GM23338 (cell line): ENCODE measurements around the gene PAFAH2. TPM values are rescaled to one million over a fixed set of nuclear protein-coding genes. Genes with fewer than 3 reads are reported as not detected.

Source experiments
- ATAC-seq: fragments of 200-7000 bp; cut with Tn5 transposase; 3 replicates; pipeline ENCODE4 v1.9.1; 2020
- DNase-seq: peaks from one replicate; pipeline ENCODE4 v3.0.0-alpha.2; 2015; ENCODE audit warnings: low spot score
- H2AFZ ChIP-seq: fragments of 200-600 bp; sonication (generic); 2 replicates; pipeline ENCODE4 v1.8.0; 2016; ENCODE audit warnings: antibody characterized with exemption, mild to moderate bottlenecking, moderate library complexity
- H3F3A ChIP-seq: fragments of 200-600 bp; sonication (generic); replicated peaks from 2 replicates; pipeline ENCODE4 v1.8.0; 2017; ENCODE audit warnings: antibody characterized with exemption, mixed run types, low read depth
- H3K27ac ChIP-seq: fragments of 200-600 bp; sonication (generic); 2 replicates; pipeline ENCODE4 v1.6.1; 2016; ENCODE audit warnings: low read depth
- H3K27me3 ChIP-seq: fragments of 200-600 bp; sonication (generic); 2 replicates; pipeline ENCODE4 v1.8.0; 2016; ENCODE audit warnings: mild to moderate bottlenecking, mixed run types, moderate library complexity; ENCODE audit not compliant: insufficient read depth
- H3K36me3 ChIP-seq: fragments of 200-600 bp; sonication (generic); 2 replicates; pipeline ENCODE4 v1.8.0; 2016; ENCODE audit warnings: mild to moderate bottlenecking; ENCODE audit not compliant: insufficient read depth
- H3K4me1 ChIP-seq: fragments of 200-600 bp; sonication (generic); 2 replicates; pipeline ENCODE4 v1.8.0; 2016; ENCODE audit warnings: mild to moderate bottlenecking, moderate library complexity; ENCODE audit not compliant: insufficient read depth
- H3K4me2 ChIP-seq: fragments of 200-600 bp; sonication (generic); 2 replicates; pipeline ENCODE4 v1.7.1; 2017; ENCODE audit warnings: mixed run types
- H3K4me3 ChIP-seq: fragments of 200-600 bp; sonication (generic); 2 replicates; pipeline ENCODE4 v1.6.1; 2016; ENCODE audit warnings: mixed run types
- H3K79me2 ChIP-seq: fragments of 200-600 bp; sonication (generic); replicated peaks from 2 replicates; pipeline ENCODE4 v1.8.0; 2017; ENCODE audit warnings: mild to moderate bottlenecking; ENCODE audit not compliant: insufficient read depth
- H3K9me2 ChIP-seq: fragments of 200-600 bp; sonication (generic); 2 replicates; pipeline ENCODE4 v1.8.0; 2017; ENCODE audit not compliant: insufficient read depth
- H4K20me1 ChIP-seq: fragments of 200-600 bp; sonication (generic); replicated peaks from 2 replicates; pipeline ENCODE4 v1.8.0; 2017; ENCODE audit warnings: mild to moderate bottlenecking; ENCODE audit not compliant: insufficient read depth
- H3K27ac Mint-ChIP-seq: 2 replicates; pipeline ENCODE4 v1.8.0; 2020; ENCODE audit warnings: inconsistent platforms, mild to moderate bottlenecking, moderate library complexity, mixed read lengths
- H3K27me3 Mint-ChIP-seq: 3 replicates; pipeline ENCODE4 v1.8.0; 2022; ENCODE audit warnings: low read depth, mild to moderate bottlenecking, moderate library complexity, mixed read lengths, inconsistent platforms; ENCODE audit not compliant: insufficient read depth, poor library complexity
- H3K36me3 Mint-ChIP-seq: 3 replicates; pipeline ENCODE4 v1.8.0; 2021; ENCODE audit warnings: low read depth, mild to moderate bottlenecking, inconsistent platforms, moderate library complexity, mixed read lengths
- H3K4me1 Mint-ChIP-seq: 3 replicates; pipeline ENCODE4 v1.8.0; 2020; ENCODE audit warnings: mild to moderate bottlenecking, inconsistent platforms, mixed read lengths
- H3K4me3 Mint-ChIP-seq: 3 replicates; pipeline ENCODE4 v1.8.0; 2021; ENCODE audit warnings: moderate library complexity, mild to moderate bottlenecking, inconsistent platforms, mixed read lengths
- H3K9me3 Mint-ChIP-seq: 3 replicates; pipeline ENCODE4 v1.8.0; 2020; ENCODE audit warnings: moderate library complexity, mild to moderate bottlenecking, inconsistent platforms, mixed read lengths
- CREB1 ChIP-seq: fragments of 250-450 bp; sonication (Bioruptor Pico); IDR thresholded peaks from 2 replicates; pipeline ENCODE4 v1.5.0; 2020; ENCODE audit warnings: low read depth, mild to moderate bottlenecking, moderate library complexity
- EZH2 ChIP-seq: fragments of 200-600 bp; sonication (generic); IDR thresholded peaks from one replicate; pipeline ENCODE4 v1.8.0; 2017; ENCODE audit warnings: antibody characterized with exemption, mild to moderate bottlenecking, low read depth; ENCODE audit not compliant: unreplicated experiment
- EZH2phosphoT487 ChIP-seq: fragments of 200-600 bp; sonication (generic); IDR thresholded peaks from one replicate; pipeline ENCODE4 v1.8.1; 2018; ENCODE audit warnings: antibody characterized with exemption; ENCODE audit not compliant: unreplicated experiment
- JUNB ChIP-seq: IDR thresholded peaks from one replicate; pipeline ENCODE4 v1.6.1; 2016; ENCODE audit warnings: antibody characterized with exemption; ENCODE audit not compliant: unreplicated experiment
- POLR2AphosphoS5 ChIP-seq: IDR thresholded peaks from 2 replicates; pipeline ENCODE4 v1.6.1; 2016; ENCODE audit warnings: antibody characterized with exemption, low read depth
- STAT1 ChIP-seq: IDR thresholded peaks from one replicate; pipeline ENCODE4 v1.6.1; 2016; ENCODE audit warnings: antibody characterized with exemption; ENCODE audit not compliant: unreplicated experiment
- ZNF114 ChIP-seq: fragments of 250-450 bp; sonication (Bioruptor Pico); IDR thresholded peaks from 2 replicates; pipeline ENCODE4 v1.5.0; 2020; ENCODE audit warnings: mild to moderate bottlenecking, moderate library complexity
- polyA plus RNA-seq: library from polyadenylated mRNA; unstranded; fragments of >200 nt; fragmentation: Nextera tagmentation; extraction: Ambion mirVana; gene quantifications from 2 replicates; pipeline ENCODE4 v1.2.1, GENCODE V29; 2016
- total RNA-seq: library from RNA; depleted of rRNA; stranded (reverse); fragments of >200 nt; shearing (Covaris generic); gene quantifications from 2 replicates; pipeline ENCODE4 v1.2.3, GENCODE V29; 2014
- TF ChIP-seq, protein P1 (sequence below): IDR thresholded peaks from one replicate; pipeline ENCODE4 v1.6.1; 2018; ENCODE audit warnings: antibody characterized with exemption; ENCODE audit not compliant: unreplicated experiment
- TF ChIP-seq, protein P2 (sequence below), 2 experiments: fragments of 200-600 bp in 1 of 2; sonication (generic) in 1 of 2; conservative IDR thresholded peaks; 2 replicates each; pipeline versions ENCODE4 v1.5.1 to v1.6.1; 2016 to 2017; ENCODE audit warnings: antibody characterized with exemption in 2 of 2, low read depth in 2 of 2, mild to moderate bottlenecking in 2 of 2, moderate library complexity in 1 of 2

The PAFAH2 gene
- total and polyA plus RNA-seq, 2 experiments from 2014 or later: 5.7 to 10.3 TPM

DNA sequence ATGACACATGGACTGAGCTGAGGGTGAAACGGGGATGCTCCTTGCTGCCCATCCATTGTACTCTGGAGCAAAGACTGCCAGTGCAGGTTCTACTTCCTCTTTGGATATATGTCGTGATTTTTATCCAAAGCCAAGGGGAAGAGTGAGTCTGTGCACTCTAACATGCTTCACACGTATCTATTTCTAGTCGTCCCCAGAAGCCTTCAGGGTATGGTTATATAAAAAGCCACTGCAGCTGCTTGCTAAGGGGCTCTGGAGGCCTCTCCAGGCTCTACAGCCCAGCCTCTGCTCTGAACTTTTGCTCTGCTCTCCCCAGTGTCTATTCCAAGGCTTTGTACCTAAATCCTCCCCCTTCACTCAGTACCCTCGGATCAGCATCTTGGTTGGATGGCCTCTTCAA, 20.1 kb downstream of the PAFAH2 start:
- Histone ChIP-seq H3K4me1 (no peaks in the 10 kb centered on the region), H3K27me3 (no peaks in the 10 kb centered on the region), H3K27ac (no peak overlapping the region), H3K36me3 (peaks cover 23% of the 10 kb centered on the region; the same call in 1 of the 2 replicates), H3K4me3 (no peak overlapping the region), H3F3A (no peaks in the 10 kb centered on the region), H4K20me1 (no peaks in the 10 kb centered on the region), H3K79me2 (no peaks in the 10 kb centered on the region), H3K9me2 (no peaks in the 10 kb centered on the region), H2AFZ (no peak overlapping the region), H3K4me2 (no peak overlapping the region)
- no peak for DNase-seq
- H3K27ac Mint-ChIP-seq: no peak overlapping the region
- no peaks in the 10 kb centered on the region for H3K9me3 Mint-ChIP-seq
- H3K36me3 Mint-ChIP-seq: peaks cover 35% of the 10 kb centered on the region
- no peak overlapping the region for H3K4me3 Mint-ChIP-seq
- H3K4me1 Mint-ChIP-seq: no peaks in the 10 kb centered on the region
- TF ChIP-seq JUNB: no peak
- TF ChIP-seq, protein P1, sequence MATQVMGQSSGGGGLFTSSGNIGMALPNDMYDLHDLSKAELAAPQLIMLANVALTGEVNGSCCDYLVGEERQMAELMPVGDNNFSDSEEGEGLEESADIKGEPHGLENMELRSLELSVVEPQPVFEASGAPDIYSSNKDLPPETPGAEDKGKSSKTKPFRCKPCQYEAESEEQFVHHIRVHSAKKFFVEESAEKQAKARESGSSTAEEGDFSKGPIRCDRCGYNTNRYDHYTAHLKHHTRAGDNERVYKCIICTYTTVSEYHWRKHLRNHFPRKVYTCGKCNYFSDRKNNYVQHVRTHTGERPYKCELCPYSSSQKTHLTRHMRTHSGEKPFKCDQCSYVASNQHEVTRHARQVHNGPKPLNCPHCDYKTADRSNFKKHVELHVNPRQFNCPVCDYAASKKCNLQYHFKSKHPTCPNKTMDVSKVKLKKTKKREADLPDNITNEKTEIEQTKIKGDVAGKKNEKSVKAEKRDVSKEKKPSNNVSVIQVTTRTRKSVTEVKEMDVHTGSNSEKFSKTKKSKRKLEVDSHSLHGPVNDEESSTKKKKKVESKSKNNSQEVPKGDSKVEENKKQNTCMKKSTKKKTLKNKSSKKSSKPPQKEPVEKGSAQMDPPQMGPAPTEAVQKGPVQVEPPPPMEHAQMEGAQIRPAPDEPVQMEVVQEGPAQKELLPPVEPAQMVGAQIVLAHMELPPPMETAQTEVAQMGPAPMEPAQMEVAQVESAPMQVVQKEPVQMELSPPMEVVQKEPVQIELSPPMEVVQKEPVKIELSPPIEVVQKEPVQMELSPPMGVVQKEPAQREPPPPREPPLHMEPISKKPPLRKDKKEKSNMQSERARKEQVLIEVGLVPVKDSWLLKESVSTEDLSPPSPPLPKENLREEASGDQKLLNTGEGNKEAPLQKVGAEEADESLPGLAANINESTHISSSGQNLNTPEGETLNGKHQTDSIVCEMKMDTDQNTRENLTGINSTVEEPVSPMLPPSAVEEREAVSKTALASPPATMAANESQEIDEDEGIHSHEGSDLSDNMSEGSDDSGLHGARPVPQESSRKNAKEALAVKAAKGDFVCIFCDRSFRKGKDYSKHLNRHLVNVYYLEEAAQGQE: no peak
- no peak for TF ChIP-seq ZNF114 (CRISPR knock-in tag)
- TF ChIP-seq CREB1 (CRISPR knock-in tag): no peak
- TF ChIP-seq STAT1: no peak
- TF ChIP-seq EZH2phosphoT487: no peak
- TF ChIP-seq EZH2: no peak
- no peak for TF ChIP-seq POLR2AphosphoS5
- TF ChIP-seq, protein P2, sequence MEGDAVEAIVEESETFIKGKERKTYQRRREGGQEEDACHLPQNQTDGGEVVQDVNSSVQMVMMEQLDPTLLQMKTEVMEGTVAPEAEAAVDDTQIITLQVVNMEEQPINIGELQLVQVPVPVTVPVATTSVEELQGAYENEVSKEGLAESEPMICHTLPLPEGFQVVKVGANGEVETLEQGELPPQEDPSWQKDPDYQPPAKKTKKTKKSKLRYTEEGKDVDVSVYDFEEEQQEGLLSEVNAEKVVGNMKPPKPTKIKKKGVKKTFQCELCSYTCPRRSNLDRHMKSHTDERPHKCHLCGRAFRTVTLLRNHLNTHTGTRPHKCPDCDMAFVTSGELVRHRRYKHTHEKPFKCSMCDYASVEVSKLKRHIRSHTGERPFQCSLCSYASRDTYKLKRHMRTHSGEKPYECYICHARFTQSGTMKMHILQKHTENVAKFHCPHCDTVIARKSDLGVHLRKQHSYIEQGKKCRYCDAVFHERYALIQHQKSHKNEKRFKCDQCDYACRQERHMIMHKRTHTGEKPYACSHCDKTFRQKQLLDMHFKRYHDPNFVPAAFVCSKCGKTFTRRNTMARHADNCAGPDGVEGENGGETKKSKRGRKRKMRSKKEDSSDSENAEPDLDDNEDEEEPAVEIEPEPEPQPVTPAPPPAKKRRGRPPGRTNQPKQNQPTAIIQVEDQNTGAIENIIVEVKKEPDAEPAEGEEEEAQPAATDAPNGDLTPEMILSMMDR (conservative IDR thresholded peaks at IDR 0.05; ENCODE audit: low read depth in 2 of 2): no peak
- H3K27me3 Mint-ChIP-seq: peaks cover 5% of the 10 kb centered on the region
- ATAC-seq: no peak

DNA sequence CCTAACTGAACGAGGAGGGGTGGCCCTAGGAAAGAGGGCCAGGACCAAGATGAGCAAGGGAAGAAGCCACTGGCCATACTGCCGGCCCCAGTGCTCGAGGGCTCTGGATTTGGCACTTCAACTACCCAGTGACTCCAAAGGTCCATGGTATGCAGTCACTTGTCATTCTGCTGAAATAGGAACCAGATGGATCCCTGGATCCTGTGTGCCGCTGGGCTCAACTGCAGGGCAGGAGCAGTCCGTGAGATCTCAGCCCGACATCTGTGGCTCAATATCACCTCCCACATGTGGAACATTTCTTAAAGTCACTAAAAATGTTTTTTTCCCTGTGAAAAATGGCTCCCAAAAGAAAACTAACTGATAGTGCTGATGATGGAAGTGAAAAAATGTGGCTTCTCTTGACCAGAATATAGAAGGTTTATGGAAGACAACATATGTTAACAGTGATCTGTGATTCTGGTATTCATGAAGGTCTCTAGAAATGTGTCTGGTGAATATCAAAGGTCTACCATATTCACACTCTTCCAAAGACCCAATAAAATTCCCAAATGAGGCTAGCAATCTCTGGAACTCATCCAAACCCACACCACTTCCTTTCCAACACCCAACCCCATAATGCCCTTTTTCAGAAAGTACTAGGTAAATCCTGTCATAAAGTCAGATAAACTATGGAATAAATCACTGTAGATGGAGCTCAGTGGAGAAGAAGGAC, 24.1 kb downstream of the PAFAH2 start:
- peaks cover 24% of the 10 kb centered on the region for H3K36me3 Mint-ChIP-seq
- TF ChIP-seq, protein P2 (conservative IDR thresholded peaks at IDR 0.05; ENCODE audit: low read depth in 2 of 2): no peak

More for the DNA sequence above, 24.1 kb downstream of the PAFAH2 start:
- Mint-ChIP-seq H3K4me1 (peaks cover 12% of the 10 kb centered on the region; the same call in 2 of the 3 replicates), H3K27ac (no peak overlapping the region), H3K27me3 (peaks cover 9% of the 10 kb centered on the region), H3K9me3 (no peaks in the 10 kb centered on the region), H3K4me3 (no peak overlapping the region)
- Histone ChIP-seq H3K27me3 (no peaks in the 10 kb centered on the region), H4K20me1 (no peaks in the 10 kb centered on the region; the same call in 1 of the 2 replicates), H3K9me2 (no peaks in the 10 kb centered on the region), H3K4me1 (no peaks in the 10 kb centered on the region; the same call in none of the 2 replicates), H3F3A (no peaks in the 10 kb centered on the region), H3K36me3 (0 out of 2 replicates have a peak, but pooled peaks cover 9% of the 10 kb centered on the region), H3K79me2 (no peaks in the 10 kb centered on the region), H3K4me2 (no peak overlapping the region), H3K4me3 (no peak overlapping the region), H3K27ac (no peak overlapping the region), H2AFZ (no peak overlapping the region)
- DNase-seq (no peak), ATAC-seq (no peak)
